Measurements from ENCODE around the gene CHSY3. TPM values are rescaled to one million over a fixed set of nuclear protein-coding genes. Genes with fewer than 3 reads are reported as not detected.

Gene CHSY3
- total and polyA plus RNA-seq, 12 donors = 0.15 to 1.6 (median 1.0) TPM

DNA sequence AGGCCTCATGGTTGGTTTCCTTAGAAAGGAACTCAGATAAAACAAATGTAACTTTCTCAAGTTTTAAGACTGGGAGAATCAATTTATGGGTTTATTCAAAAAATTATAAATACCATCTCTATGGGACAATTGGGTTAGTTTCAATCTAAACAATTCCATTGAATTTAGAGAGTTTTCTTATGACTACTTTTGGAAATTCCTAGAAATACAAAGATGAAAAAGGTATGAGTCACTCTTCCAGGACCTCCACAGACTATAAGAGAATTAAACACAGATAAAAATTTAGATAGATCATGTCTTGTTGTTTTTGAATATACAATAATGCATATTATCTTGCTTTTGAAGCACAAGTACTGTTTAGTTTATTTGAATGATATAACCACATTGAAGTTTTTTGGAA is 188.7 kb downstream of the CHSY3 start:
- Histone ChIP-seq H3K4me1 (peaks cover 0 to 4% (median 0%) of the 10 kb centered on the region in 9 donors), H3K36me3 (no peaks in the 10 kb centered on the region), H3K27me3 (no peaks in the 10 kb centered on the region), H3K4me3 (no peak overlapping the region), H3K27ac (no peak overlapping the region), H3K9me3 (peaks cover 0 to 19% (median 7%) of the 10 kb centered on the region in 11 donors)
- DNase-seq (no peak), ATAC-seq (no peak)
- intact Hi-C loops (cut with DNase I) = no loop called here
- TF ChIP-seq, protein P1, sequence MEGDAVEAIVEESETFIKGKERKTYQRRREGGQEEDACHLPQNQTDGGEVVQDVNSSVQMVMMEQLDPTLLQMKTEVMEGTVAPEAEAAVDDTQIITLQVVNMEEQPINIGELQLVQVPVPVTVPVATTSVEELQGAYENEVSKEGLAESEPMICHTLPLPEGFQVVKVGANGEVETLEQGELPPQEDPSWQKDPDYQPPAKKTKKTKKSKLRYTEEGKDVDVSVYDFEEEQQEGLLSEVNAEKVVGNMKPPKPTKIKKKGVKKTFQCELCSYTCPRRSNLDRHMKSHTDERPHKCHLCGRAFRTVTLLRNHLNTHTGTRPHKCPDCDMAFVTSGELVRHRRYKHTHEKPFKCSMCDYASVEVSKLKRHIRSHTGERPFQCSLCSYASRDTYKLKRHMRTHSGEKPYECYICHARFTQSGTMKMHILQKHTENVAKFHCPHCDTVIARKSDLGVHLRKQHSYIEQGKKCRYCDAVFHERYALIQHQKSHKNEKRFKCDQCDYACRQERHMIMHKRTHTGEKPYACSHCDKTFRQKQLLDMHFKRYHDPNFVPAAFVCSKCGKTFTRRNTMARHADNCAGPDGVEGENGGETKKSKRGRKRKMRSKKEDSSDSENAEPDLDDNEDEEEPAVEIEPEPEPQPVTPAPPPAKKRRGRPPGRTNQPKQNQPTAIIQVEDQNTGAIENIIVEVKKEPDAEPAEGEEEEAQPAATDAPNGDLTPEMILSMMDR (IDR thresholded peaks at IDR 0.05) = no peak

DNA sequence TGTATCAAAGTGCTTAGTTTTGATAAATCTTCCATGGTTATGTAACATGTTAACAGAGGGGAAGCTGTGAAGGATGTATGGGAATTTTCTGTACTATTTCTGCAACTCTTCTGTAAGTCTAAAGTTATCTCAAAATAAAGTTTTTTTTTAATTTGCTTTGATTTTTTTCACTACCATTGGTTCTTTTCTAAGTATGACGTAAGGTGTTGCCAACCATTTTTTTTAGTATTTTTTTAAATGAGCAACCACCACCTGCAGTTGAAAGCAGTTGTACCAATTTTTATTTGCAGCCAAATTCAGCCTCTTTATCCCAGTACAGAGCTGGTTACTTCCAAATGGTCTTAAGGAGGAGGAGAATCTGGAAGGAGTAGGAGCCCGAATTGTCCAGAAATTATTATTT is 192.2 kb downstream of the CHSY3 start:
- TF ChIP-seq, protein P1 (IDR thresholded peaks at IDR 0.05) = no peak
- no peak overlapping the region for H3K4me3 ChIP-seq

DNA sequence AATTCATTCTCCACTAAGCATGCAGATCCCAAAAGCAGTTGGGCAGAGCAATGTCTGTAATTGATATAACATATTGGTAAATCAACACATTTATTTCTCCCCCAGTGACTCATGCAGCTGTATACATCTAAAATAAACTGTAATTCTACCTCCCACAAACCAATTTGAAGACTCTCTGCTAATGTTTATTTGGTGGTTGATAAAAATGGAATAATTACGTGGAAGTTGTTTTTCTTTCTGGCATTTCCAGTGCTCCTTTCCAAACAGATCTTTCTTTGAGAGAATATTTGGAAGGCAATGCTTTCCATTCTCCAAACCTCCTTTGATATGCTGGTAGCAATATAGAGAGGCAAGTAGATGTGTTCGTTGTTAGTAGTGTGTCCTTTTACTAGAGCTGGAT is 194.7 kb downstream of the CHSY3 start:
- 69 to 72% methylated on average over 2 of the region's 2 CpGs for WGBS, 2 donors
- intact Hi-C loops (cut with DNase I) = no loop called here
- no peaks in the 10 kb centered on the region for H3K9me3 ChIP-seq
- DNase-seq (no peak), ATAC-seq (no peak)
- no peak overlapping the region for H3K27ac ChIP-seq
- H3K4me1 ChIP-seq = no peaks in the 10 kb centered on the region
- no peak overlapping the region for H3K4me3 ChIP-seq
- H3K27me3 ChIP-seq = no peaks in the 10 kb centered on the region
- TF ChIP-seq, protein P1 (IDR thresholded peaks at IDR 0.05) = no peak
- H3K36me3 ChIP-seq = no peaks in the 10 kb centered on the region

More for the DNA sequence above, 192.2 kb downstream of the CHSY3 start:
- intact Hi-C loops (cut with DNase I) = no loop called here
- no peaks in the 10 kb centered on the region for H3K4me1 ChIP-seq
- peaks cover 0 to 17% (median 7%) of the 10 kb centered on the region in 11 donors for H3K9me3 ChIP-seq
- no peaks in the 10 kb centered on the region for H3K27me3 ChIP-seq
- 90 to 93% methylated on average over 2 of the region's 2 CpGs for WGBS, 2 donors
- no peak overlapping the region for H3K27ac ChIP-seq
- H3K36me3 ChIP-seq = no peaks in the 10 kb centered on the region
- ATAC-seq = no peak
- no peak for DNase-seq

DNA sequence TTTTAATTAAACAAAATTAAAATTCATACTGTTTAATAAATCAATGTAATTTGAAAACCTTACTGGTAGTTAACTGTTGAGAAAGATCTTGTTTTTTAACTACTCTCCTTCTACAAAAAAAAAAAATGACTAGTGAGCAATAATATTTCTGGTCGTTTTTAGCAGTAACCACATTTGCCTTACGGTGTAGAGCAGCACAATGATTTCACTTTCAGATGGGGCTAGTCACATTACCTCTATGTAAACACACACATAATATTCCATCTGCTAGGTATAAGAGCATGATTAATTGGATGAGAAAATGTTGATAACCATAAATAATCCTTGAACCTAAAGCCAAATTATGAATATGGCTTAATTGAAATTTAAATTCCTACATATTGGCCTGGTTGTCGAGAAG is 198.1 kb downstream of the CHSY3 start:
- intact Hi-C loops (cut with DNase I) = loop anchor here in 1 of 10 donors (10.0 kb wide), 1 partner anchor 1012 kb away; no protein-coding TSS in a partner anchor
- no peak overlapping the region for H3K4me3 ChIP-seq
- WGBS, 2 donors = 85 to 89% methylated on average over 3 of the region's 3 CpGs
- H3K9me3 ChIP-seq = no peaks in the 10 kb centered on the region
- H3K27ac ChIP-seq = no peak overlapping the region
- no peaks in the 10 kb centered on the region for H3K27me3 ChIP-seq
- no peaks in the 10 kb centered on the region for H3K4me1 ChIP-seq
- TF ChIP-seq, protein P1 (IDR thresholded peaks at IDR 0.05) = no peak
- no peaks in the 10 kb centered on the region for H3K36me3 ChIP-seq
- ATAC-seq = no peak
- no peak for DNase-seq
